Measurements from ENCODE around the gene DNAI1. TPM values are rescaled to one million over a fixed set of nuclear protein-coding genes. Genes with fewer than 3 reads are reported as not detected.

The DNAI1 gene
- total RNA-seq, 2 experiments from 2014 or later: not detected

GRCh38 chr9:34426347-34427074 is 32.1 kb upstream of the DNAI1 start:
- peaks cover 4% of the 10 kb centered on the region for H3K36me3 Mint-ChIP-seq (ENCODE audit: low read depth)
- CTCF ChIA-PET: no interaction called here
- Histone ChIP-seq H3K4me1 (ENCODE audit: insufficient read depth, low read length) (no peaks in the 10 kb centered on the region), H3K9me3 (ENCODE audit: control insufficient read depth in 1 of 2, insufficient read depth in 1 of 2, low read length in 2 of 2) (no peaks in the 10 kb centered on the region), H3K27ac (ENCODE audit: low read depth in 1 of 2, low read length in 2 of 2) (no peak overlapping the region), H3K36me3 (ENCODE audit: insufficient read depth, low read length) (no peaks in the 10 kb centered on the region), H3K4me3 (ENCODE audit: low read length) (no peak overlapping the region), H3K27me3 (ENCODE audit: control insufficient read depth in 1 of 2, insufficient read depth in 2 of 2, low read length in 2 of 2) (no peaks in the 10 kb centered on the region)
- no peak for DNase-seq
- no peak for ATAC-seq (ENCODE audit: poor library complexity)
- TF ChIP-seq, protein P1, sequence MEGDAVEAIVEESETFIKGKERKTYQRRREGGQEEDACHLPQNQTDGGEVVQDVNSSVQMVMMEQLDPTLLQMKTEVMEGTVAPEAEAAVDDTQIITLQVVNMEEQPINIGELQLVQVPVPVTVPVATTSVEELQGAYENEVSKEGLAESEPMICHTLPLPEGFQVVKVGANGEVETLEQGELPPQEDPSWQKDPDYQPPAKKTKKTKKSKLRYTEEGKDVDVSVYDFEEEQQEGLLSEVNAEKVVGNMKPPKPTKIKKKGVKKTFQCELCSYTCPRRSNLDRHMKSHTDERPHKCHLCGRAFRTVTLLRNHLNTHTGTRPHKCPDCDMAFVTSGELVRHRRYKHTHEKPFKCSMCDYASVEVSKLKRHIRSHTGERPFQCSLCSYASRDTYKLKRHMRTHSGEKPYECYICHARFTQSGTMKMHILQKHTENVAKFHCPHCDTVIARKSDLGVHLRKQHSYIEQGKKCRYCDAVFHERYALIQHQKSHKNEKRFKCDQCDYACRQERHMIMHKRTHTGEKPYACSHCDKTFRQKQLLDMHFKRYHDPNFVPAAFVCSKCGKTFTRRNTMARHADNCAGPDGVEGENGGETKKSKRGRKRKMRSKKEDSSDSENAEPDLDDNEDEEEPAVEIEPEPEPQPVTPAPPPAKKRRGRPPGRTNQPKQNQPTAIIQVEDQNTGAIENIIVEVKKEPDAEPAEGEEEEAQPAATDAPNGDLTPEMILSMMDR (IDR thresholded peaks at IDR 0.05): no peak
- no peaks in the 10 kb centered on the region for H3K27me3 Mint-ChIP-seq
- H3K27ac Mint-ChIP-seq: no peak overlapping the region
- POLR2A ChIA-PET: no interaction called here
- H3K4me3 Mint-ChIP-seq: no peak overlapping the region
- intact Hi-C loops (cut with DNase I, micrococcal nuclease): no loop called here
- H3K4me1 Mint-ChIP-seq (ENCODE audit: low read depth): no peaks in the 10 kb centered on the region
- no peaks in the 10 kb centered on the region for H3K9me3 Mint-ChIP-seq

- H3K36me3 ChIP-seq (ENCODE audit: insufficient read depth, low read length): no peaks in the 10 kb centered on the region
- Mint-ChIP-seq H3K36me3 (ENCODE audit: low read depth) (peaks cover 10% of the 10 kb centered on the region), H3K27me3 (no peaks in the 10 kb centered on the region), H3K9me3 (no peaks in the 10 kb centered on the region), H3K4me3 (no peak overlapping the region), H3K4me1 (ENCODE audit: low read depth) (no peaks in the 10 kb centered on the region), H3K27ac (no peak overlapping the region)
- ChIA-PET CTCF (no interaction called here), POLR2A (no interaction called here)
- H3K9me3 ChIP-seq (ENCODE audit: control insufficient read depth in 1 of 2, insufficient read depth in 1 of 2, low read length in 2 of 2): no peaks in the 10 kb centered on the region
- H3K27me3 ChIP-seq (ENCODE audit: control insufficient read depth in 1 of 2, insufficient read depth in 2 of 2, low read length in 2 of 2): no peaks in the 10 kb centered on the region
- no peaks in the 10 kb centered on the region for H3K4me1 ChIP-seq (ENCODE audit: insufficient read depth, low read length)
- H3K27ac ChIP-seq (ENCODE audit: low read depth in 1 of 2, low read length in 2 of 2): no peak overlapping the region
- DNase-seq (no peak), ATAC-seq (ENCODE audit: poor library complexity) (no peak)
- intact Hi-C loops (cut with DNase I, micrococcal nuclease): no loop called here
- TF ChIP-seq, protein P1 (IDR thresholded peaks at IDR 0.05): no peak
- no peak overlapping the region for H3K4me3 ChIP-seq (ENCODE audit: low read length)
Observed at GRCh38 chr9:34428325-34428958, 30.2 kb upstream of the DNAI1 start.

DNA sequence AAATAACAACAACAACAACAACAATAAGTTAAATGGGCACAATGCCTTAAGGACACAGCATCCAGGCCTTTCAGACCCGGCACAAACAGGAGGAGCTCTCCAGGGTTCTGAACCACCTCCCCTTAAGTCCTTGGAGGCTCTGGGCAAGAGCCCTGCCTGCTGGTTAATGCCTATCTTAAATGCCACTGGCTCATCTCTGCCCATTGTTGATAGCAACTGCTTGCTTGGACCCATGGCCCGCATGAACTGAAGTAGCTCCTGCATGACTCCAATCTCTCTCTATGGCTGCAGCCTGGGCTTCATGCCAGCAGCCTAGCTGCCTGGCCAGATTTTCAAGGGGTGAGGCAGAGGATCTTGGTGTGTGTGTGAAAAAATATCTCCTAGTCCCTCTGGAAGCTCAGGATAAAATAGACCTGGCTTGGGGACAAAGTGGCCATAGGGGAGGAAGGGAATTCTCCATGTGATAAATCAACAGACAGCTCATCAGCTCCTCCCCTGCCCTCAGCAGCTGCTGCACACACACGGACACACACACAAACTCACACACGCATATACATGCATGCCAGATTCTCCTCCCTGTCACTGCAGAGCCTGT is 27.7 kb upstream of the DNAI1 start:
- Mint-ChIP-seq H3K4me3 (no peak overlapping the region), H3K27me3 (no peaks in the 10 kb centered on the region), H3K9me3 (no peaks in the 10 kb centered on the region), H3K4me1 (ENCODE audit: low read depth) (no peaks in the 10 kb centered on the region), H3K36me3 (ENCODE audit: low read depth) (peaks cover 6% of the 10 kb centered on the region), H3K27ac (no peak overlapping the region)
- peak in 2 of 14 experiments; percentile 18 to 37 for DNase-seq
- CTCF ChIA-PET: no interaction called here
- POLR2A ChIA-PET: no interaction called here
- Histone ChIP-seq H3K9me3 (ENCODE audit: control insufficient read depth in 1 of 2, insufficient read depth in 1 of 2, low read length in 2 of 2) (no peaks in the 10 kb centered on the region), H3K36me3 (ENCODE audit: insufficient read depth, low read length) (no peaks in the 10 kb centered on the region), H3K27ac (ENCODE audit: low read depth in 1 of 2, low read length in 2 of 2) (no peak overlapping the region), H3K4me1 (ENCODE audit: insufficient read depth, low read length) (no peaks in the 10 kb centered on the region), H3K27me3 (ENCODE audit: control insufficient read depth in 1 of 2, insufficient read depth in 2 of 2, low read length in 2 of 2) (no peaks in the 10 kb centered on the region), H3K4me3 (ENCODE audit: low read length) (no peak overlapping the region)
- TF ChIP-seq, protein P1 (IDR thresholded peaks at IDR 0.05): no peak
- no peak for ATAC-seq (ENCODE audit: poor library complexity)
- intact Hi-C loops (cut with DNase I, micrococcal nuclease): no loop called here

Measured in CD4-positive, alpha-beta T cell (primary cell).